Prostate gland (tissue), 2 donors: ENCODE results near the gene CDC42. TPM values are rescaled to one million over a fixed set of nuclear protein-coding genes. Genes with fewer than 3 reads are reported as not detected.
A peak's percentile ranks its signal among the peaks of the same experiment; 100 is the strongest.
"Not testable (repeated sequence)": the region's sequence is repeated elsewhere in the genome, so short reads cannot be mapped to it uniquely, and the experiment has no call there.

Source experiments
- DNase-seq: peaks from one replicate; pipeline ENCODE4 v3.0.0-alpha.2; 2019; ENCODE audit warnings: low spot score
- H3K27ac ChIP-seq, 2 donors: fragments of 200-600 bp; sonication (generic); 2 replicates each; pipeline ENCODE4 v1.5.1; 2017 to 2019
- H3K27me3 ChIP-seq: fragments of 200-600 bp; sonication (generic); replicated peaks from 2 replicates; pipeline ENCODE4 v1.5.1; 2019; ENCODE audit not compliant: insufficient read depth
- H3K36me3 ChIP-seq, 2 donors: fragments of 200-600 bp; sonication (generic); 1 replicate in 1 of 2; 2 replicates in 1 of 2; pipeline versions ENCODE4 v1.5.1 to v1.8.1; 2017 to 2019
- H3K4me1 ChIP-seq: fragments of 200-600 bp; sonication (generic); replicated peaks from 2 replicates; pipeline ENCODE4 v1.5.1; 2019
- H3K4me3 ChIP-seq, 2 donors: fragments of 200-600 bp; sonication (generic); 2 replicates each; pipeline ENCODE4 v1.5.1; 2017 to 2019
- H3K9me3 ChIP-seq: fragments of 200-600 bp; sonication (generic); 2 replicates; pipeline ENCODE4 v1.5.1; 2017
- CTCF ChIP-seq, 4 experiments: fragments of 200-600 bp in 2 of 4; fragments of 450-650 bp in 2 of 4; sonication (generic) in 2 of 4; IDR thresholded peaks; 1 replicate in 3 of 4; 2 replicates in 1 of 4; pipeline ENCODE4 v1.5.1; 2016 to 2019; ENCODE audit warnings: antibody characterized with exemption in 4 of 4, mild to moderate bottlenecking in 2 of 4, moderate library complexity in 2 of 4
- POLR2A ChIP-seq: fragments of 450-650 bp; IDR thresholded peaks from one replicate; pipeline ENCODE4 v1.6.1; 2016; ENCODE audit warnings: antibody characterized with exemption, mild to moderate bottlenecking
- POLR2AphosphoS5 ChIP-seq: sonication (generic); formaldehyde crosslinking; IDR thresholded peaks from one replicate; pipeline ENCODE4 v1.6.1; 2017; ENCODE audit warnings: antibody characterized with exemption
- WGBS: methylation state at CpG from one replicate; pipeline ENCODE4 v1.1.5; 2018; 5-methylcytosine and 5-hydroxymethylcytosine counted together
- intact Hi-C: fragments of 100-400 bp; cut with DNase I; formaldehyde crosslinking; loops from one replicate; pipeline ENCODE4 v1.14.2; 2022
- total RNA-seq, 2 donors: library from RNA; depleted of rRNA; stranded (reverse); fragments of >200 nt; gene quantifications; one replicate each; pipeline ENCODE4 v1.1.0, GENCODE V29; 2016

CDC42 gene
- total RNA-seq, 2 donors from 2014 or later: 164 to 182 TPM

GRCh38 chr1:22026924-22027289 lies 25.6 kb upstream of the CDC42 start:
- Histone ChIP-seq H3K27ac (no peak overlapping the region), H3K9me3 (no peaks in the 10 kb centered on the region), H3K27me3 (no peaks in the 10 kb centered on the region), H3K4me1 (no peaks in the 10 kb centered on the region), H3K36me3 (no peaks in the 10 kb centered on the region), H3K4me3 (no peak overlapping the region)
- intact Hi-C loops: no loop called here
- DNase-seq: no peak
- no peak for TF ChIP-seq POLR2A
- TF ChIP-seq POLR2AphosphoS5: no peak
- TF ChIP-seq CTCF (IDR thresholded peaks at IDR 0.05): no peak
- WGBS: 82% methylated on average over 3 of the region's 3 CpGs

DNA sequence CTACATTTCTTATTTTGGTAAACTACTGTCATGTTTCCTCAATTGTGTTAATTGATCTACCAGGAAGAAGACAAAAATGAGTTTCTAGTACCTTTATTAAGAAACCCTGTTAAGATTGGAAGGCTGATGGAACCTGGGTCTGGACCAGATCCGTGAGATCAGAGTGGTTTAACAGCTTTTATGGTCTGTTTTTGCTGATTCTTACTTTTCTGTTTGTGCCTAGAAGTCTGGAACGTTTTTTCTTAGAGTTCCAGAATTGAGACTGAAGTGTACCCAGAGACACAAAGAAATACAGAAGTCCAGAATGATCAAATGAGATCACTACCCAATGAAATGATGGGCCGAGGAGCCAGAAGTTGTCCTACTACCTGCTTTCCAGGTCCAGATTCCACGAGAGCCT lies 22.5 kb upstream of the CDC42 start:
- no peak for DNase-seq
- no peaks in the 10 kb centered on the region for H3K27me3 ChIP-seq
- H3K4me1 ChIP-seq: no peaks in the 10 kb centered on the region
- H3K4me3 ChIP-seq: no peak overlapping the region
- intact Hi-C loops: no loop called here
- TF ChIP-seq POLR2AphosphoS5: no peak
- no peak for TF ChIP-seq POLR2A
- no peak for TF ChIP-seq CTCF (IDR thresholded peaks at IDR 0.05)
- 70% methylated on average over 4 of the region's 4 CpGs for WGBS
- no peak overlapping the region for H3K27ac ChIP-seq
- no peaks in the 10 kb centered on the region for H3K36me3 ChIP-seq
- H3K9me3 ChIP-seq: no peaks in the 10 kb centered on the region

- Histone ChIP-seq H3K4me3 (no peak overlapping the region), H3K27me3 (no peaks in the 10 kb centered on the region), H3K36me3 (no peaks in the 10 kb centered on the region), H3K9me3 (no peaks in the 10 kb centered on the region), H3K27ac (no peak overlapping the region), H3K4me1 (no peaks in the 10 kb centered on the region)
- TF ChIP-seq POLR2AphosphoS5: no peak
- TF ChIP-seq POLR2A: no peak
- no peak for TF ChIP-seq CTCF (IDR thresholded peaks at IDR 0.05)
- DNase-seq: no peak
- WGBS: 89% methylated on average over 3 of the region's 3 CpGs
- intact Hi-C loops: no loop called here
These were observed 22.0 kb upstream of the CDC42 start for GRCh38 chr1:22030473-22030872.

DNA sequence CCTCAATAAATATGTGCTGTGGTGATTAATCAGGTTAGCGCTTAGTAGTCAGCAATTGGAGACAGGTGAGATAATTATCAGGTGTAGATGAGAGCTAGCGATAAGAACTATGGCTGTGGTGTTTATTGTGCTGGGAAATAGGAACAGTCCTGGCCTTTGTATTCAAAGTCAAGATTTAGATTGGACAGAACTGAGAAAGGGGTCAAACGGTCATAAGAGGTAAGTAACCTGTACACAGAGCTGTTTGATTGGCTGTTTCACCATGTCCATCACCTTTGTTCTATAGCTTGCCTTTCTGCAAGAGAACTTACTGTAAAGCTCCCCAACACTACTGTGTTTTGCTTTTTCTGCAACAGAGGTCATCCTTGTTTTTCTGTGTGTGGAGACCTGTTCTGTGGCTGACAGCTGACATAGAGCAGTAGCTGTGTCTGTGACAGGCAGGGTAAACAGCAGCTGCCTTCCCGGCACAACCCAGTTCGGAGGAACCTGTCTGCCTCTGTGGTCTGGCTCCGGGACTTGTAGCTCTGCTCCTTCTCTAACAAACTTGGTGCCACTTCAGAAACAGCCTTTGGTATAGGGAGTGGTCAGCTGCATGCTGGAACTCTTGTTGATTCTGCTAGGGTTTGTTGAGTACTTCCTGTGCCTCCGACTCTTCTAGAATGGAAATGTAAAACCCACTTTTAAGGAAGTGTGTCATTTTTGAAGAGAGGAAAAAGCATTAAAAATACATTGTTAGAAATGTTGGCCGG lies 21.1 kb upstream of the CDC42 start:
- peak; percentile 51 for DNase-seq
- Histone ChIP-seq H3K4me3 (no peak overlapping the region), H3K4me1 (no peaks in the 10 kb centered on the region), H3K27me3 (no peaks in the 10 kb centered on the region), H3K27ac (peak overlapping the region in 1 of 2 donors; percentile 38), H3K9me3 (no peaks in the 10 kb centered on the region), H3K36me3 (no peaks in the 10 kb centered on the region)
- 59% methylated on average over 8 of the region's 8 CpGs for WGBS
- TF ChIP-seq POLR2A (no peak), POLR2AphosphoS5 (peak; percentile 39), CTCF (IDR thresholded peaks at IDR 0.05) (no peak)
- intact Hi-C loops: no loop called here

DNA sequence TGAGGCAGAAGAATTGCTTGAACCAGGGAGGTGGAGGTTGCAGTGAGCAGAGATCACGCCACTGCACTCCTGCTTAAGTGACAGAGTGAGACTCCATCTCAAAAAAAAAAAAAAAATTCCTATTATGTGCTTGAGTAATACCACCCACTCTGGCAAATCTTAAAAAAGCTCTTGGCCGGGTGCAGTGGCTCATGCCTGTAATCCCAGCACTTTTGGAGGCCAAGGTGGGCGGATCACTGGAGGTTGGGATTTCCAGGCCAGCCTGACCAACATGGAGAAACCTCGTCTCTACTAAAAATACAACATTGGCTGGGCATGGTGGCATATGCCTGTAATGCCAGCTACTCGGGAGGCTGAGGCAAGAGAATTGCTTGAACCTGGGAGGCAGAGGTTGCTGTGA lies 17.7 kb upstream of the CDC42 start:
- H3K9me3 ChIP-seq, H3K36me3 ChIP-seq, H3K4me1 ChIP-seq, H3K27ac ChIP-seq, DNase-seq, intact Hi-C loops, H3K27me3 ChIP-seq, H3K4me3 ChIP-seq: not testable (repeated sequence)
- WGBS: 79% methylated on average over 5 of the region's 5 CpGs
